GM18519 (cell line): ENCODE results near the gene GINS2.

Experiments
- ATAC-seq: cut with Tn5 transposase; IDR thresholded peaks from one replicate; pipeline ENCODE4 v1.9.1; 2021; ENCODE audit warnings: mild to moderate bottlenecking, moderate library complexity; ENCODE audit not compliant: unreplicated experiment, low FRiP score

GINS2 gene

DNA sequence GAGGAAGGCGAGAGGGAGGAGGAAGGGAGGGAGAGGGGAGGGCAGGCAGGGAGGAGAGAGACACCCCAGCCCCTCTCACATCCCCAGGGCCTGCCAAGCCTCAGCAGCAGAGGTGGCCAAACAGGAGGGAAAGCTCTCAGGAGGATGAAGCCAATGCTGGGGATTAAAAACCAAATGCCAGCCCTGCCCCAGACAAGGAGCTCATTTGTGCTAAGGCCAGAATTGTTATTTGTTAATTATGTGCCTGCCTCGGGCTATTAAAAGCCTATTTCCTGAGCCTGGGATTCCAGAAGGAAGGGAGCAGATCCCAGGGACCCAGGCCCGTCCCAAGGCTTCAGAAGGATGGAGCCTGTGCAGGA lies 27.9 kb upstream of the GINS2 start:
- no peak for ATAC-seq

DNA sequence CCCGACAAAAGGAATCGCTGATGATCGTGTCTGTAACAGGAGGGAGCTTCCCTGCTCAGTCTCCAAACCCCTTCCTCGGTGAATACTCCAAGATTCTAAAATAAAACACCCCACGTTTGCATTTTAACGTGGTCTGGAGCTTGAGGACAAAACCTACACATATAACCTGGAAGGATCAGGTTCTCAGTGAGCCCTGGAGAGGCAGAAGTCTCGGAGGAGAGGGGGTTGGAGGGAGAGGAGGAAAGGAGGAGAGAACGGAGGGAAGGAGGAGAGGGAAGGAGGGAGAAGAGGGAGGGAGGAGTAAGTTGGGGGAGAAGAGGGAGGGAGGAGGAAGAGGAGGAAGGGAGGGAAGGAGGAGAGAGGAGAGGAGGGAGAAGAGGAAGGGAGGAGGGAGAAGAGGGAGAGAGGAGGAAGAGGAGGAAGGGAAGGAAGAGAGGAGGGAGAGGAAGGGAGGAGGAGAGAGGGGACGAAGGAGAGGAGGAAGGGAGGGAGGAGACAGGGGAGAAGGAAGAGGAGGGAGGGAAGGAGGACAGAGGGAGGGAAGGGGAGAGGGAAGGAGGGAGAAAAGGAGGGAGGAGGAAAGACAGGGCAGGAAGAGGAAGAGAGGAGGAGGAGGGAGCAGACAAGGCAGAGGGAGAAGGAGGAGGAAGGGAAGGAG lies 27.4 kb upstream of the GINS2 start:
- no peak for ATAC-seq

DNA sequence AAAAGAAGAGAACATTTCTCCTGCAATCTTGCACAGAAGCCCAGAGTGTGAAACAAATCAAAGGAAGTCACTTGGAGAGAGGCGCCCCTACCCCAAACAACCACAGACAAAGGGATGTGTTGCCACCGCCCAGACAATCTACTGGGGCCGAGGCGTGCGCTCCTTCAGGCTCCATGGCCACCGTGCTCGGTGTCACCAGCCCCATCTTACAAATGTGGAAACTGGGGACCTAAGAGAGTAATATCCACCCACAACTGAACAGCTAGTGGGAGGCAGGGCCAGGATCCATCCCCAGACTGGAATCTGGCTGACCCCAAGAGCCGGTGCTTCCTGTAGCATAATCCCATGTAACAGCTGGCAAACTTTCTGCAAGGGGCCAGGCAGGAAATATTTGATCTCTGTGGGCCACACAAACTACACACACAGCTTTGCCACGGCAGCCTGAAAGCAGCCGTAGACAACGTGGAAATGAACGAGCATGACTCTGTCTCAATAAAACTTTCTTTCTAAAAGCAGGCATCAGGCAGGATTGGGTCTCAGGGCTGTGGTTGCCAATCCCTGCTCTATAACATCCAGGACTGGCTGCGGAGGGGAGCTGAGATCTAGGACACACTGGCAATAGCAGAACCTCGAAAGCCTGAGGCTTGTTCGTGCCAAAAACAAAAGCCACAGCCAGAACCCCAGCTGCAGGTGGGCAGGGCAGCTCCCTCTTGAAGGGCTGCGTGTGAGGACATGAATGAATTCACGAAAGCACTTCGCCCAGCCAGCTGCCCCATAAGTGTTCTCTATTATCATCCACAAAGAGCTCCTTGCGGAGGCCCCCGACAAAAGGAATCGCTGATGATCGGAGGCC lies 26.6 kb upstream of the GINS2 start:
- no peak for ATAC-seq

DNA sequence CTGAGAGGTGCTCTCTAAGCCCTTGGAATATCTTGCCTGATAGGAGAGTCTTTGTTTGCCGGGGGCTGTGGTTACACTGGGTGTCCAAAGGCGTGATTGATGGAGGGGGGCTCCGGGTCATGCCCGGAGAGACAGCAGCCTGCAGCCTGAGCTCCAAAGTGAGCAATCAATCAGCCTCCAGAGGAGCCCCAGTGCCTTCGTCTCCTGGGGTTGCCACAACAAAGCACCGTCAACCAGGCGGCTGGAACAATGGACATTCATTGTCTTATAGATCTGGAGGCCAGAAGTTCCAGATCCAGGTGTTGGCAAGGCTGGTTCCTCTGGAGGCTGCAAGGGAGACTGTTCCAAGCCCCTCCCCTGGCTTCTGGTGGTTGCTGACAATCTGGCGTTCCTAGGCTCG lies 24.0 kb upstream of the GINS2 start:
- no peak for ATAC-seq

GRCh38 chr16:85711982-85712587 lies 23.3 kb upstream of the GINS2 start:
- no peak for ATAC-seq

- no peak for ATAC-seq
Measured at GRCh38 chr16:85710732-85711131, 22.0 kb upstream of the GINS2 start.

GRCh38 chr16:85709766-85710585 lies 21.2 kb upstream of the GINS2 start:
- ATAC-seq = no peak

DNA sequence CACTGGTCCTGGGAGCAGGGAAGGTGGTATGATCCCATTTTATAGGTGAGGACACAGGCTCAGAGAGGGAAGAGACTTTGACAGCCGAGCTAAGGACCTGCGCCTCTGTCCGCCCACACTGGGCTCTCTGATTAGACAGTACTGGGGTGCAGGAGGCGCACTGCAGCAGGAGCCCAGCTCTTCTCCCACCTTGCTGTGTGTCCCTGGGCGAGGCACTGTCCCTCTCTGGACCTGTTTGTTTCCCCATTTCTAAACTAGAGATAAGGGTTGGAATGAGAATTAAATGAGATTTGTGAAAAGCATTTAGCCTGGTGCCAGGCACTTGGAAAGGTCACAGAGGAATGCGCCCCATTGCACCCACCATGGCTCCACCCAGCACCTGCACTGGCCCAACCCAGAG lies 19.6 kb upstream of the GINS2 start:
- ATAC-seq = no peak

DNA sequence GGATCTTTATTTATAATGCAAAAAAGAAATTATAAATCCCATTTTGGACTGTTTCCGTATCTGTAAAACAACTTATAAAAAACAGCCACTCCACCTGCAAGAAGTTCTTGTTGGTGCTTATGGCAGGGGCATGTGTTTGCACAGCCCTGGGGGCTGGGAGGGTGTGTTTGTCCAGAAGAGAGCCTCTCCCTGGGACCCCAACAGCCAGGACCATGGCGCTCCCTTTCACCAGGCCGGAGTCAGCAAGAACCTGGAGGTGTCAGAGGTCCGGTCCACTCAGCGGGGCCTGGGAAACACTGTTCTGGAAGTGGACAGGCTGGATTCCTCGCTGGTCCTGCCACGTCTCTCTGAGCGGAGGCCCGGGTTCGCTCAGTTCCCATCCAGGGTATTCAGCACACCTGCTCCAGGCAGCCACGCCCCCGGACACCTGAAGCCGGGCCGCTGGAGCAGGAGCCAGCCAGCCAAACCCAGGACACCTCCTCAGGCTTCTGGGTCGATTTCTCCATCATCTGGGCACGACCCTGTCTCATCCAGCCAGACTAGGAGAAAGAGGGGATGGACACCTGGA lies 18.9 kb upstream of the GINS2 start:
- no peak for ATAC-seq

DNA sequence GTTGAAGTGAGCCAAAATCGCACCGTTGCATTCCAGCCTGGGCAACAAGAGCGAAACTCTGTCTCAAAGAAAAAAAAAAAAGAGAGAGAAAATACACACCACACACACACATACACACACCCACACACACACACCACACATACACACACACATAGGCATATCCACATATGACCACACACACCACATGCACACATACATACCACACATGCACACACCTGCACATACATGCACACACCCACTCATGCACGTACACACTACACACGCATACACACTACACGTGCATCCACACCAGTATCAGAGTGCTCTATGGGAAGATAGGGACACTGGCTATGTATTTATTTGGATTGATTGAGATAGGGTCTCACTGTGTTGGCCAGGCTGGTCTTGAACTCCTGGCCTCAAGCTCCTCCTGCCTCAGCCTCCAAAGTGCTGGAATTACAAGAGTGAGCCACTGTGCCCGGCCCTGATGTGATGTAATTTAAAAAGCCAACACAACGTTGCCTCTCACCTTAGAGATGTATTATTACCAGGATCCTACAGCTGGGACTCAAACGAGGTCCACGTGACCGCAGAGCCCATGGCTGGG lies 17.8 kb upstream of the GINS2 start:
- no peak for ATAC-seq

GRCh38 chr16:85704900-85705846 lies 16.4 kb upstream of the GINS2 start:
- ATAC-seq = no peak

GRCh38 chr16:85704011-85704410 lies 15.3 kb upstream of the GINS2 start:
- no peak for ATAC-seq

DNA sequence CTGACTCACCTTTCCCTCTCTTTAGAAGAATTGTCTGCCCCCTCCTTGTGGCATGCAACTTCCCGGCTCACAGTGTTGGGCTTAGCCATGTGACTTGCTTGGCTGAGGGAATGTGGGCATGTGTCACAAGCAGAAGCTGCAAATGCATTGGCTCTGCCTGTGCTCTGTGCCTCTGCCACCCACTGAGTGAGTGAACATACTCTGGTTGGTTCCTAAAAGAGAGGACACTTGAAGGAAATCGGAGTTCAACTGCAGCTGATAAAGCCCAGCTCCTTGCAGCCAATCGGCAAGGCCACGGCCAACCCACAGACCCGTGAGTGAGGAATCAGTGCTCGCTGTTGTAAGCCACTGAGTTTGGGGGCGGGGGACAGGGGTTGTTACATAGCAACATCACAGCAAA lies 10.9 kb upstream of the GINS2 start:
- no peak for ATAC-seq

GRCh38 chr16:85698935-85699558 lies 10.3 kb upstream of the GINS2 start:
- ATAC-seq = no peak

- ATAC-seq = no peak
Measured at GRCh38 chr16:85698459-85698891, 9.7 kb upstream of the GINS2 start.

DNA sequence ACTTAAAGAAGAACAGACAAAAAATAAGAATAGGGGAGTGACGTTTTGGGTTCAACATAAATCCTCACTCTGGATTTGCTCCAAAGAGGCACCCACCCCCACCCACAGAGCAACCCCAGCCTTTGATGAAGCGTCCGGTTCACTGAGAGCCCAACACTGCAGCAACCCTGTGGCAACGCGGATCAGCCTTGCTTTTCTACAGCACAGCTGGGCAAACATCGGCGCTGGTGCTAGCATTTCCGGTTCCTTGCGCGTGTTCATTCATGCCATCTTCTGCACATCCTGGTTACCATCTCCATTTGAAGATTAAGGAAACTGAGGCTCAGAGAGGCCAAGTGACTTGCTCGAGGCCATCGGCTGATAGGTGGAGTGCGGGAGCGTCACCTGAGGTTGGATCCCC lies 8.7 kb upstream of the GINS2 start:
- no peak for ATAC-seq

DNA sequence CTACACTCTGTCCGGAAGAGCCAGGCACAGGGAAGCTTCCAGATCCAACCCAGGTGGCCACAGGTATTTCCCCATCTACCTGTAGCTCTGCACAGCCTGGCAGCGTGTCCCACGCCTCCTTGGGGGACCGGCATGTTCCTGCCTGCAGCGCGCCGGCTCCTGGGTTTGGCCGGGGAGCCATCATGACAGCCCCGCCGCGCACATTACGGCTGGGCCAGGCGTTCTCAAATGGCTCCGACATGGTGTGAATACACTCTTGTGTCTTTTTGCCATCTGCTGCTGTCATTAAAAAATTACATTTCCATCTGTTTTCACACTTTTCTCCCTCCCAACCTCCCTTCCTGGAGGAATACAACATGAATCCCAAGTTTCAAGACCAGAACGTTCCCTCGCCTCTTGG lies 8.0 kb upstream of the GINS2 start:
- ATAC-seq = no peak

DNA sequence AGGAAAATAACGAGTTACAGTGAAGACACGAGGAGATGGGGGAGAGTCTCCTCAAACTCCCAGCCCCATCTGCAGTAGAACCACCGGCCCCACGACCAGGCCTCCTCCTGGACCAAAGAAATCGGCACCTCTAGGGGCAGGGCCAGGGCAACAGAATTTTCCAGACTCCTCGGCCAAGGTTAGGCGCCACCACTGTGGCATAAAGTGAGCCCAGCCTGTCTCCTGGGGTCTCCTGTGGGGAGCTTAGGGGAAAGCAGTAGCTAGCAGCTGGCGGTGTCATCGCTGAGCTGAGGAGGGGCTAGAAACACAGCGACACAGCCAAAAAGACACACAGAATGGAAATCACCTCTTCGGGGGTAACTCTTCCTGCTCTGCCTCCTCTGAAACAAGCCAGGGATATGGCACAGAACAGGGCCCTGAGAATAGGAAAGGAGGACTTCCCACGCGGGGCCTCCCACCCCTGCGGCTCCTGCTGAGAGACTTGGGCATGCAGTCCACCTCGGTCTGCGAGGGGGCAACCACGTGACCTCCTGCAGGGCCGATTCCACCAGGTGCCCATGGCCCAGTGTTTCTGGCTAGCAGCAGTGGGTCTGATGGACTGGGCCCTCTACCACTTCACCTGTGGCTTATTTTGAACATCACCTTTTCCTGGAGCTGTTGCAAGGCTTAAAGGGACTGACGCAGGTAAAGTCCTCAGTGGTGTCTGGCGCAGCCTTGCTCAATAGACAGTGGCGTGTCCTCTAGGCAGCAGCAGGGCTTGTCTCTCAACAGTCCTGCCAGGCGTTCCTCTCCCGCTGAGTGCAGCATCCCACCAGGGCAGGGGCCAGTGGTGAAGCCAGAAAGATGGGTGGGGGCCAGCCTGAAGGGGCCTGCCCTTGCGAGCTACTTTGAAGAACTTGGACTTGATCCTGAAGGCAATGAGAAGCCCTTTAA lies 6.7 kb upstream of the GINS2 start:
- ATAC-seq = no peak
